Mucosa of stomach (tissue), 1 donor: Measurements from ENCODE around the gene LSM3.

Experiments used
- H3K27me3 ChIP-seq: one replicate; pipeline ENCODE4 v1.7.0; 2013; ENCODE audit warnings: mild to moderate bottlenecking, low read length; ENCODE audit not compliant: control insufficient read depth, insufficient read depth
- H3K36me3 ChIP-seq: one replicate; pipeline ENCODE4 v1.7.0; 2013; ENCODE audit warnings: low read length; ENCODE audit not compliant: control insufficient read depth, insufficient read depth
- H3K4me1 ChIP-seq: one replicate; pipeline ENCODE4 v1.7.0; 2013; ENCODE audit warnings: mild to moderate bottlenecking, low read length; ENCODE audit not compliant: control insufficient read depth, insufficient read depth
- H3K4me3 ChIP-seq: one replicate; pipeline ENCODE4 v1.7.0; 2013; ENCODE audit warnings: low read length
- H3K9ac ChIP-seq: one replicate; pipeline ENCODE4 v1.7.0; 2013; ENCODE audit warnings: mild to moderate bottlenecking, low read length, moderate library complexity
- H3K9me3 ChIP-seq: one replicate; pipeline ENCODE4 v1.7.0; 2013; ENCODE audit warnings: mild to moderate bottlenecking, low read length, moderate library complexity; ENCODE audit not compliant: control insufficient read depth
- donor health status: Pancreatic carcinoma.

LSM3 gene

GRCh38 chr3:14153663-14154062, 25.0 kb upstream of the LSM3 start:
- H3K27me3 ChIP-seq, result no peaks in the 10 kb centered on the region
- no peak overlapping the region for H3K4me3 ChIP-seq
- H3K4me1 ChIP-seq, result no peaks in the 10 kb centered on the region
- no peak overlapping the region for H3K9ac ChIP-seq
- peaks cover 6% of the 10 kb centered on the region for H3K36me3 ChIP-seq
- H3K9me3 ChIP-seq, result no peaks in the 10 kb centered on the region

- H3K27me3 ChIP-seq, result no peaks in the 10 kb centered on the region
- H3K4me3 ChIP-seq, result no peak overlapping the region
- H3K9me3 ChIP-seq, result no peaks in the 10 kb centered on the region
- no peaks in the 10 kb centered on the region for H3K4me1 ChIP-seq
- peaks cover 6% of the 10 kb centered on the region for H3K36me3 ChIP-seq
- H3K9ac ChIP-seq, result no peak overlapping the region
These were observed 24.3 kb upstream of the LSM3 start for GRCh38 chr3:14154276-14154675.

- Histone ChIP-seq H3K9me3 (no peaks in the 10 kb centered on the region), H3K4me3 (no peak overlapping the region), H3K27me3 (no peaks in the 10 kb centered on the region), H3K36me3 (peaks cover 6% of the 10 kb centered on the region), H3K4me1 (no peaks in the 10 kb centered on the region), H3K9ac (no peak overlapping the region)
These were observed 23.6 kb upstream of the LSM3 start for GRCh38 chr3:14154895-14155440.

- peaks cover 6% of the 10 kb centered on the region for H3K36me3 ChIP-seq
- H3K4me1 ChIP-seq, result no peaks in the 10 kb centered on the region
- H3K27me3 ChIP-seq, result no peaks in the 10 kb centered on the region
- no peak overlapping the region for H3K9ac ChIP-seq
- no peak overlapping the region for H3K4me3 ChIP-seq
- no peaks in the 10 kb centered on the region for H3K9me3 ChIP-seq
These were observed 22.4 kb upstream of the LSM3 start for GRCh38 chr3:14156201-14156600.

- H3K9ac ChIP-seq, result no peak overlapping the region
- no peak overlapping the region for H3K4me3 ChIP-seq
- H3K4me1 ChIP-seq, result no peaks in the 10 kb centered on the region
- H3K27me3 ChIP-seq, result no peaks in the 10 kb centered on the region
- H3K9me3 ChIP-seq, result no peaks in the 10 kb centered on the region
- peaks cover 6% of the 10 kb centered on the region for H3K36me3 ChIP-seq
These were observed 21.6 kb upstream of the LSM3 start for GRCh38 chr3:14156843-14157561.

GRCh38 chr3:14157951-14158350, 20.7 kb upstream of the LSM3 start:
- Histone ChIP-seq H3K4me3 (no peak overlapping the region), H3K9me3 (no peaks in the 10 kb centered on the region), H3K36me3 (peaks cover 6% of the 10 kb centered on the region), H3K9ac (no peak overlapping the region), H3K4me1 (no peaks in the 10 kb centered on the region), H3K27me3 (no peaks in the 10 kb centered on the region)

- Histone ChIP-seq H3K9me3 (no peaks in the 10 kb centered on the region), H3K4me1 (no peaks in the 10 kb centered on the region), H3K4me3 (no peak overlapping the region), H3K27me3 (no peaks in the 10 kb centered on the region), H3K9ac (no peak overlapping the region), H3K36me3 (peaks cover 6% of the 10 kb centered on the region)
These were observed 20.2 kb upstream of the LSM3 start for GRCh38 chr3:14158370-14158769.

- Histone ChIP-seq H3K36me3 (peaks cover 6% of the 10 kb centered on the region), H3K4me3 (no peak overlapping the region), H3K4me1 (no peaks in the 10 kb centered on the region), H3K27me3 (no peaks in the 10 kb centered on the region), H3K9ac (no peak overlapping the region), H3K9me3 (no peaks in the 10 kb centered on the region)
These were observed 19.2 kb upstream of the LSM3 start for GRCh38 chr3:14159426-14159825.

GRCh38 chr3:14161282-14161681, 17.3 kb upstream of the LSM3 start:
- Histone ChIP-seq H3K4me3 (no peak overlapping the region), H3K9ac (no peak overlapping the region), H3K36me3 (peaks cover 10% of the 10 kb centered on the region), H3K9me3 (no peaks in the 10 kb centered on the region), H3K27me3 (no peaks in the 10 kb centered on the region), H3K4me1 (no peaks in the 10 kb centered on the region)

GRCh38 chr3:14162178-14162577, 16.4 kb upstream of the LSM3 start:
- Histone ChIP-seq H3K4me1 (no peaks in the 10 kb centered on the region), H3K36me3 (peaks cover 12% of the 10 kb centered on the region), H3K9ac (no peak overlapping the region), H3K4me3 (no peak overlapping the region), H3K27me3 (no peaks in the 10 kb centered on the region), H3K9me3 (no peaks in the 10 kb centered on the region)

- H3K36me3 ChIP-seq, result peaks cover 8% of the 10 kb centered on the region
- H3K4me3 ChIP-seq, result no peak overlapping the region
- no peak overlapping the region for H3K9ac ChIP-seq
- H3K9me3 ChIP-seq, result no peaks in the 10 kb centered on the region
- no peaks in the 10 kb centered on the region for H3K4me1 ChIP-seq
- no peaks in the 10 kb centered on the region for H3K27me3 ChIP-seq
These were observed 11.6 kb upstream of the LSM3 start for GRCh38 chr3:14166877-14167603.

- Histone ChIP-seq H3K4me1 (no peaks in the 10 kb centered on the region), H3K9me3 (no peaks in the 10 kb centered on the region), H3K36me3 (peaks cover 8% of the 10 kb centered on the region), H3K4me3 (no peak overlapping the region), H3K27me3 (no peaks in the 10 kb centered on the region), H3K9ac (no peak overlapping the region)
These were observed 9.2 kb upstream of the LSM3 start for GRCh38 chr3:14169435-14169834.
